Measurements from ENCODE around the gene RNH1.

RNH1 gene

GRCh38 chr11:454801-455565 is 52.1 kb downstream of the RNH1 start:
- DNase-seq, result no peak

GRCh38 chr11:454043-454442 is 53.0 kb downstream of the RNH1 start:
- DNase-seq, result no peak

GRCh38 chr11:453564-453963 is 53.5 kb downstream of the RNH1 start:
- no peak for DNase-seq

- no peak for DNase-seq
Observed at GRCh38 chr11:452916-453527, 54.0 kb downstream of the RNH1 start.

GRCh38 chr11:452203-452744 is 54.8 kb downstream of the RNH1 start:
- DNase-seq, result no peak

- DNase-seq, result no peak
Observed at GRCh38 chr11:451738-452137, 55.3 kb downstream of the RNH1 start.

- DNase-seq, result peak; percentile 84
Observed at GRCh38 chr11:450809-451451, 56.1 kb downstream of the RNH1 start.

- DNase-seq, result peak; percentile 94
Observed at GRCh38 chr11:449889-450808, 56.9 kb downstream of the RNH1 start, which contains the start of gene PTDSS2. Gene PTDSS2 (plus strand): TSS chr11:450279. CDS start chr11:450456, 177 bp downstream.

GRCh38 chr11:447923-448731 is 58.9 kb downstream of the RNH1 start:
- DNase-seq, result peak; percentile 94

- DNase-seq, result no peak
Observed at GRCh38 chr11:446891-447290, 60.2 kb downstream of the RNH1 start.

GRCh38 chr11:445765-446588 is 61.1 kb downstream of the RNH1 start:
- DNase-seq, result no peak

Data from CD4-positive, alpha-beta T cell treated with Interleukin-12 subunit alpha and Interleukin-12 subunit beta, for 1 hour (primary cell).